ENCODE results near the gene WWTR1.
A peak's percentile ranks its signal among the peaks of the same experiment; 100 is the strongest.

GRCh38 chr3:149612456-149612855 is 45.4 kb downstream of the WWTR1 start:
- TF ChIP-seq CTCF (IDR thresholded peaks at IDR 0.05; ENCODE audit: extremely low read depth in 1 of 2, insufficient read depth in 1 of 2, low read depth in 1 of 2, low read length in 2 of 2) (no peak), POLR2AphosphoS5 (IDR thresholded peaks at IDR 0.05; ENCODE audit: insufficient read depth, low read depth, low read length) (no peak), EZH2 (IDR thresholded peaks at IDR 0.05; ENCODE audit: borderline replicate concordance, low read depth, low read length, severe bottlenecking) (no peak), MAX (IDR thresholded peaks at IDR 0.05; ENCODE audit: insufficient read depth, insufficient read length) (no peak), POLR2A (IDR thresholded peaks at IDR 0.05; ENCODE audit: low read depth, low read length) (peak; percentile 32), JUN (IDR thresholded peaks at IDR 0.05; ENCODE audit: borderline replicate concordance, insufficient read depth, insufficient read length, low read depth) (peak; percentile 52)
